CD4-positive, alpha-beta T cell treated with Interleukin-21 for 1 hour (primary cell): ENCODE results near the gene SLC38A2.
A peak's percentile ranks its signal among the peaks of the same experiment; 100 is the strongest.

Experiments used
- DNase-seq: peaks from one replicate; pipeline ENCODE4 v3.0.0-alpha.2; 2020

SLC38A2 gene

DNA sequence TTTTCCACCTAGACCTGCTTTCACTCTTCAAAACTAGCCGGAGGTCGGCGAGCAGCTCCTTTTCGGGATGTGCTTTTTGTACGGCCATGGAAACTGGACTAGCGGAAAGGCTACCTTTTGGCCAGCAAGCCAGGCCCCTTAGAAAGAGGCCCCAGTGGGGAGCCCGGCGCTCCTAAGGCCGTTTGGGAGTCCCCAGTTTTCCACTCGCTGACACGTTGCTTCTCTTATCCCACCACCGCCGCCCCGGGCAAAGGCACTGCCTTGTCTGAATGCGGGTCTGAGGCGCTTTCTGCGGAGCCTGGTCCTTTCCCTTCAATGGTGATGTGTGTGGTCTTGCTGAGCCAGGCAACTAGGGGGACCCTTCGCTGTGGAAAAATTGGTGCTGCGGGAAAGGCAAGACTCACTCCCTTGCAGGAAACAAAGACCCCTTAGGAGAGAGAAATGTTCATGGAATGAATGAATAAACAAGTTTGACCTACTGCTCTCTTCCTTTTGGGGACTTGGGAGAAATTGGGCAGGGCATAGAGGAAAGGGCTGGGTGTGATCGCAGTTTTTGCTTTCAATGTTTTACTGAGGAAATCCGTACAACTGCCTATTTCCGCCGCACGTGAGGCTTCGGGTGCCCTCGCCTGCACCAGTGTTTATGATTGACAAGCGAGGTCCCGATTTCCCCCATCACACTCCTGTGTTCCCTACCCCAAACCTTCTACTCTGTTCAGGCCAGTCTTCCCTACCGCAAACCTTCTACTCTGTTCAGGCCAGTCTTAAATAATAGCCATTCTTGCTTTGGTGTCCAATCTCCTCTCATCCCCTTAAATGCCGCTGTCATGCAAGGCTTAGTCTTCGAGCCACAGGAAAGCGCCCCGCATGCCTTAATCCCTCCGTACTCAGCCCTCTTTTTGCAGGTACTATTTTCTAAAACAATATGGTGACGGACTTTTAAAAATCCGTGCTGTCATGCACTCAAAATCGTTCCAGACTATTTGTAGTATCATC, 1.0 kb upstream of the SLC38A2 start:
- DNase-seq, result peak; percentile 48

DNA sequence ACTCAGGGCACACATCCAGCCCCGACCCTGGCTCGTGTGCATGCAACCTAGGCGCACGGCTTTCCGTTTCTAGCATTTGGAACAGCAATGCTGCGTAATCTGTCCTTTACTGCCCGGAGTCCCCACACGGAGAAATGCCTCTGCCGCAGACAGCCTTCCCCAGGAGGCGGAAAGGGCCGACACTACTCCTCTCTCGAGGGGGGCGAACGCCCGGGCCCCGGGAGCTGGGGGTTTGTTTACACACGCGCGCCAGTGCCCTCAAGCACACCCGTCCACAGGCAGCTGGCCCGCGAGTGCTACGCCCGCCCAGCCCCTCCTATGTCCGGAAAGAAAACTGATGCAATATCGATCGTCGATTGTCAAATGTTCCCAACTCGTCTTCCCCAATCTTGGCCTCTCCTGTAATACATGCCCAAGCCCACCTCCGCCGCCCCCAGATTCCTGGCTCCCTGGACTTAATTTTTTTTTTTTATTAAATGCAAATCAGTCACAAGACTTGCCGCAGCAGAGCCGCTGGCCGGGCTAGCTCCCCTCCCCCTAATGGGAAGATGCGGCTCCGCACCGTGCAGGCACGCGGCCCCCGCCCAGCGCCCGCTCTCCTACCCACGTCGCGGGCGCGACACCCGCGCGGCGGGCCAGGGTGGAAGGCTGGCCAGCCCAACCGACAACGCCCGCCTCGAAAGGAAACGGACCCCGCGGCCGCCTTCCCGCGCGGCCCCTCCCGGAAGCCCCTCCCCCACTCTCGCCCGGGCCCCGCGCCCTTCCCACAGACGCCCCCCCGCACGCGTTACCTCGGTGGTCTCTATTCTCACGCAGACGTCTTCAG, 642 bp downstream of the SLC38A2 start:
- peak; percentile 52 for DNase-seq

DNA sequence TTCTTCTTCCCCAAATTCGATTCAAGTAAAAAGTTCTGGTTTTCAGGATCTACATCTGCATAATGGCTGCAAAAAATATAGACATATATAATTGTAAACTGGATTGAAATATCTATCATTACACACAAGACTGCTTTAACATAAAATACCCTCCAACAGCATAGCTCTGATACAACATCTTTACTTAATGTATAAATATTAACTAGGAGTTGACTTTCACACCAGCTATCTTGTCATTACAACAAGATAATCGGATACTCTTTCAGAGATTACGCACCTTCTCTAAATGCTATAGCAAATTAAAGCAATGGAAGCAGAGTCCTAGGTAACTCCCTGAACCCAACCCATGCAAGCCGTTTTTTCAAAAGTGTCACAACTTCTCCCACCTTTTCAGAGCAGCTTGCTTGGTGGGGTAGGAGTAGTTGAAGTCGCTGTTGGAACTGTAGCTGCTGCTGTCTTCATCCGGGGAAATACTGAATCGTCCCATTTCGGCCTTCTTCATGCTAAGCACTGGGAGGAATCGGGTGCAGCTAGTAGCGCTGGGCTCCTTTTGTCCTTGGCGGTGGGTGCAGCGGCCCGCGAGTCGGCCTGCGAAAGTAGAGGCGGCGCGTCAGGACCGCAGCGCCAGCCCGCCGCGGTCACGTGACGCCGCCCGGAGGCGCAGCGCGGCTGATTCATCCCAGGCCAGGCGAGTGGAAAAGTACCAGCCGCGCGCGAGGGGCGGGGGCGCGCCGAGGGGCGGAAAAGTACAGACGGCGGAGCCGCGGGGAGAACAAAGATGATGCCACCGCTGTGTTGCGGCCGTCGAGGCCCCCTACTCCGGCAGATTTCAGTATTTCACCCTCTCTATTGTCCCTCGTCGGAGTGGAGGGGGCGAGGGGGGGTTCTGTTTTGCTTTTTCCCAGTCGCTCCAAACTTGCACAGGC, 1.5 kb downstream of the SLC38A2 start:
- peak; percentile 89 for DNase-seq

DNA sequence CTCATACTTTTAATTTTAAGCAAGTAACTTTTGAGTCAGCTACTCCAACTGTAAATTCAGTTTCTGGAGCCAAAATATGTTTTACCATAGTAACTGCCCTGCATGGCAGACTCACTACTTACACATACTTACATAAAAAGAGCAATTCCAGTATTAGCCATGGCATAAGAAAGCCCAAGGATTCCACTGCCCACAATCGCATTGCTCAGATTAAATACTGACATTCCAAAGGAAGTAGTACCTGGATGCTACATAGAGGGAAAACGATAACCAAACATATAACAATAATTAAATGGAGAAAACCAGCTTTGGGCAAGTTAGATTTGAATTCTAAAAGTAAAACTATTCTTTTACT, 2.2 kb downstream of the SLC38A2 start:
- no peak for DNase-seq

DNA sequence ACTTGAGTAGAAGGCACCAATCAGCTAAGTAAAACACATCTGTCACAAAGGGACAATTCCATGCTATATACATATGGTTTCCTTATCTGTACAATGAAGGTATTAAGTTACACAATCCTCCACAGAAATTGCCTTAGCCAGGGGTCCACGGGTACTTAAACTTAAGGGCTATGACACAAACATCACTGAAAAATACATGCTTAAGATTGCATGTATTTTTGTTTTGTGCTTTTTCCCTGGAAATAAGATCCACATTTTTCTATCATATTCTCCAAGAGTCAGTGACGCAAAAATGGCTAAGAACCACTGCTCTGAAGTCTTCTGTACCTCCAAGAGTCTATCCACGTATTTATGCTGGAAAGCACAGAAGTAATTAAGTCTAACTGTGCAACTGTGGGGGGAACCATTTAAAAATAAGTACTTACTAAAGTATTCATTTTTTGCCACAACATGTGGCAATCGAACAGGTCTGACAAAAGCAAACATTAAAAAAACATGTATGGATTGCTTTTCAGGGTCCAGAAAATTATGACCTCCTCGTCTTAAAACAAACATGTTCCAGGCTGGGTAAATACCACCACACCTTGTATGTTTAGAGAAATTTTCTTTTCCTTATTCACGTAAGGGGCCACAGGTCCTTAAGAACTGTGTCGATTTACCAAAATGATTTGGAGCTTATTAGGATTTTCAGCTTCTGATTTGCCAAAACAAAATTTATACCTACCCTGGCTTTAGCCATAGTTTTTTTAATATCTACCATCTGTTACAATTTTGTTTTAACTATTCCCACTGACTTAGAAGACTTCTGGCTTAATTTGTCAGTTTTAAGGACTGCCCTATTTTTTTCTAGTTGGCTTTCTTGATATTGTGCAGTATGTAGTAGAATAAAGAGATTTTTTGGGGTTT, 2.8 kb downstream of the SLC38A2 start:
- no peak for DNase-seq

DNA sequence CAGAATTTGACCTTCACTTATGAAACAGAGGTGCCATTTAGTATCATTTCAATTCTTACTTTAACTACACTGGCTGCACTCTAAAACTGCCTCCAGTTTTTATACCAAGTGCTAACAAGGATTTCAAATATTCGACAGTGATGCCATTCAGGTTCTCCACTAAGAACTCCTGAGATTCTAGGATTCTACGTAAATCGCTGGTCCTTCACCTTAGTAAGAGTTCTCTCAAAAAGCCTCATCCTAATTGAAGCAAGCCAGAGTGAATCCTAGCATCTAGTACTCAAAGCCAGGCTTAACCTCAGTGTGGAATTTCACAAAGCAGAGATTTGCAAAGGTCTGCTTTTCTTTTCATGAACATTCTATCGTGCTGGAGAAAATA, 3.5 kb downstream of the SLC38A2 start:
- no peak for DNase-seq

DNA sequence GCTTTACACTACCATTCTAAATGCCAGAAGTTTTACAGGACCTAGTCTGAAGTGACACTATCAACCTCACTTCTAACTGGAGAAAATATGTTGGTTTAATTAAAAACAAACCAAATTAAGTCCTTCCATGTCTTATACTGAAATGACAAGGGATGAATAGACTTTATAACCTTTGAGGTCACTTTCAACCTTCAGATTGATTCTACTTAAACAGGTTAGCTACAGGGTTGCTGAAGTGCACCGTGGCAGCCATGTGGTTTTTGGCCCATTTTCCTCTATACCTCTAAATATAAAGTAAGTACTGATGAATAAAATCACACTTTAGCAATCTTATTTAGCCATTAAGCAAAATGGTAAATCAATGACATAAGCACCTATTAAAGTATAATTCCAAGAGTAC, 3.9 kb downstream of the SLC38A2 start:
- no peak for DNase-seq

DNA sequence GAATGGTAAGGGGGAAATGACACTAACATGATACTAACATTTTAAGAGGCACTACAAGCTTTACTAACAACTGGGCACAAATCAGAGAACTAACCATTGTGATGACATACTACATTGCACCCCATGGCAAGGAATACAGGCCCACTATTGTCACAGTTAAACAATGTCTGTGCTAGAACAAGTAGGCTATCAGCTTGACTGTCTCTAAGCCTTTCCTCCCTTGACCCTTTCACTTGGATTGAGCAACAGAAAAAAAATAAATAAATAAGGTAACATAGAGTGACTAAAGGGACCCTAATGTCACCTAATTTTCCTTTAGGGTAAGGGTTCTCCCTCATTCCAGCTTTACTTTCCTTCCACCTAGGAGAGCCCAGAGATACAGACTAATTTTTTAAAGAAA, 4.4 kb downstream of the SLC38A2 start:
- DNase-seq, result no peak

DNA sequence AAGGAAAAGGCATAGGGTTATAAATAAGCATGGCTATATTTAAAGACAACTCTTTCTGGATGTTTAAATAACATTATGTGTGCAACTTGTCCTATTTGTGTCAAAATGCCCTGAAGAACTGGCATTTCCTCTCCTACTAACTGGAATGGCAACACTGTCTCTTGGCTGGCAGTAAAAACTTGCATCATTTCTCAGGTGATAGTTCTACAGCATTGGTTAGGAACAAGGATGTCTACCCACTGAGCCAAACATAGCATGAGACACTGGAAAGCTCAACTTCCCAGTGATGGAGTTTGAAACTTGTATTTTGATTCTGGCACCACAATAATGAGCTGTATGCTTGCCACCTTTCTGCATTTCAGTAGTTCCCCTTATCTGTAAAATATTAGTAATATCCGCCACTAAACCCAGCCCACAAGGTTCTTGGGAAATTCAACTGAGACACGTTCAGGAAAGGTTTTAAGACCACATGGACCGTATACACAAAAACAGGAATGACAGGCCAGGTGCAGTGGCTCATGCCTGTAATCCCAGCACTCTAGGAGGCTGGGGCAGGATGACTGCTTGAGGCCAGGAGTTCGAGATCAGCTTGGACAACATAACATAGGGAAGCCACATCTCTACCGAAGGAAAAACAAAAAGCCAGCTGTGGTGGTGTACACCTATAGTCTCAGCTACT, 5.1 kb downstream of the SLC38A2 start:
- DNase-seq, result no peak

DNA sequence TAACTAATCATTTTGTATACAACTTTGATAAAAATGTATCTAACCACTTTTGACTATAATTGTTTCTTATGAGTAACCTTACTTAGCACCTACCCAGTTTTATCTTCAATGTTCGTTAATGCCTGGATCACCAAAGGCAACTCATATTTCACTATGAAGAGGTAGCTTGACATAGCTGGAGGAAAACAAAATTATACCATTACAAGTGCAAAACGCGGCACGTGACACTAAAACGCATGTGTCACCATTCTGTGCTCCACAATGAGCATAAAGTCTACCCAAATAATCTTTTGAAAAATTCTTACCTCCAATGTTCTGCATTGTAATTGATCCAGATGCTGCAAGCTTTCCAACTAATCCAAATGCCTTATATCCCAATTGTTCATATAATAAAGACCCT, 5.8 kb downstream of the SLC38A2 start:
- DNase-seq, result no peak

DNA sequence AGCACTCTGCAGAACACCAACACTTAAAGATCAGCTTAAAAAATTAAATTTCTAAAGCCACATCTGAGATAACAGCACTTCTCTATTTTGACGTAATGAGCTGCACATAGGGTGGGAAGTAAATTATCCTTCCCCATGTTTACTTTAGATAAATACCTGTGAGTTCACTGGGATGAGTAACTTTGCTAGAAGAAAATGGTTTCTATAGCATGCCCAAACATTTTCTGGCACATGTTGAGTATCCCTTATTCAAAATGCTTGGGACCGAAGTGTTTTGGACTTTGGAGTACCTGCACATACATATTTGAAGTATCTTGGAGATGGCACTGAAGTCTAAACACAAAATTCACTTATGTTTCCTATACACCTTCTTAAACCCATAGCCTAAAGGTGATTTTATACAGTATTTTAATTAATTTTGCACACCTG, 6.6 kb downstream of the SLC38A2 start:
- DNase-seq, result no peak

DNA sequence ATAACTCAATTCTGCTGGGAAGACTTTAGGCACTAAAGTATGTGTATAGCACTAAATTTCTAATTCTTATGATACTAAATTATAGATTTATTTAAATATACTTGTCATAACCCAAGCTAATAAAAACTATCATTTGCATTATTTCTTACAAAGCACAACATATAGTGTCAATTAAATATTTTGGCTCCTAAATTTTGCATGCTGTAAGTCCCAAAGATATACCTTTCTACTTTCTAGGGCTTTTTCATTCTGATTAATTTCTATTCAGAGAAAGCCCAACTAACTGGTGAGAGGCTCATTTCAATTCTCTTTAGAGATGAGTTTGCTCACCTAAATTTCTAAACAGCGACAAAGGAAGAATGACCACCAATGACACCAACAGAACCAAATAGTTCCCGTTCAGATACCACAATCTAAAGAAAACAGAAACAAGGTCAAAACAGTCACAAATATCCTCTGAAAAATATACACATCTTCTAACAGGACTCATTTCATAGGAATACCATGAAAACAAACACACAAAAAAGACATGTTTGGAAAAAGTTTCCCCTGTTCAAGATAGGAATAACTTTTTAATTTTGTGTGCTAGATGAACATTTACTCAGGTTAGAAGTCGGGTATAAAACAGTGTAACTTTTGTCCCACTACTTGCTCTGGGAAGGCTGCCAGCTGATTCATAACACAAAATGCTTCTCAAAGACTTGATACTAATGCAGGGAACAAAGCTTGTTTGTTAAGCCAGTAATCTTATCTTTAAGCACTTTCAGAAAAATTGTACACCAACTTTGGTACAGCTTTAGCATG, 7.6 kb downstream of the SLC38A2 start:
- DNase-seq, result no peak

DNA sequence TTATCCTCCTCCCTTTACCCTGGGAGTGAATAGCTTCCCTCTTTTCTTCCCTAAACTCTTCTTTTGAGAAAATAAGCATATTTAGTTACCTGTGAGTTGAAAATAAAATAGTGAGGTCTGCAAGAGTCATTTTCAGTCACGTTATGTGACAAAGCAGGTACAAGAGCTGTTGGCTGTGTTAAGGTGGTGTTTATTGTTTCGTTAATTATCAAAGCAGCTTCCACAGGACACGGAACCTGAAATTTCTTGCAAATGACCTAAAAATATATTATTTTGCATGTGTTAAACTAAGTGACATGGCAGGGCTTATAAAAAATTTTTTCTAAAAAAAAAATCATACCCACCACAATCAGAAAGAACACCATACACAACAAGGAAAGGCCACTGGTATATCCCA, 8.3 kb downstream of the SLC38A2 start:
- DNase-seq, result no peak

DNA sequence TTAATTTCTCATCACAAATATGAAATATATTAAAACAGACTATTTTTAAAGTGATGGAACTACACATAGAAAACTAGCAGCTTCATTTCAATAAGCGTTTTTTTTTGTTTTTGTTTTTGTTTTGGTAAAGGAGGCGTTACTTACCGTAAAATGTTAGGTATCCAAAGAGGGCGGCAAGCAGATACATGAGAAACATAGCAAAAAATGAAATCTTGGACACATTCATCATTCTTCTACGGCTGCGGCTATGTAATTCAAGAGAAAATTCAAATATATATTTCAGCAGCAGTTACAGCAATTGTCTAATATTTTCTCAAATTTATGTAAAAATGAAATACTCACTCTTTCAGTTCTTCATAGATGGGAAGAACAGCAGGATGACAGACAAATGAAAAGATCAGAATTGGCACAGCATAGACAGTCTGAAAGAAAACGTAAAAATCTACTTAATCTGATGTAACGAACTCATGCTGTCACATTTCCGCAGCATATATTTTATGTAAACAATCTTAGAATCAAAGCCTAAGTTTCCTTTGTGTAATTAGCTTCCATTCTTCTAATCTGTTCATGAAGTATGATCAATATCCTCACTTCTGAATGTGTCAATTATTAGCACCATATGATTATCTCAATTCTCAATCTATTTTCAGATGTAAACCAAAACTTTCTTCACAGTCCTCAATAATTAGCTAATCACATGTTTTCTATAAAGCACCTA, 8.8 kb downstream of the SLC38A2 start:
- no peak for DNase-seq

DNA sequence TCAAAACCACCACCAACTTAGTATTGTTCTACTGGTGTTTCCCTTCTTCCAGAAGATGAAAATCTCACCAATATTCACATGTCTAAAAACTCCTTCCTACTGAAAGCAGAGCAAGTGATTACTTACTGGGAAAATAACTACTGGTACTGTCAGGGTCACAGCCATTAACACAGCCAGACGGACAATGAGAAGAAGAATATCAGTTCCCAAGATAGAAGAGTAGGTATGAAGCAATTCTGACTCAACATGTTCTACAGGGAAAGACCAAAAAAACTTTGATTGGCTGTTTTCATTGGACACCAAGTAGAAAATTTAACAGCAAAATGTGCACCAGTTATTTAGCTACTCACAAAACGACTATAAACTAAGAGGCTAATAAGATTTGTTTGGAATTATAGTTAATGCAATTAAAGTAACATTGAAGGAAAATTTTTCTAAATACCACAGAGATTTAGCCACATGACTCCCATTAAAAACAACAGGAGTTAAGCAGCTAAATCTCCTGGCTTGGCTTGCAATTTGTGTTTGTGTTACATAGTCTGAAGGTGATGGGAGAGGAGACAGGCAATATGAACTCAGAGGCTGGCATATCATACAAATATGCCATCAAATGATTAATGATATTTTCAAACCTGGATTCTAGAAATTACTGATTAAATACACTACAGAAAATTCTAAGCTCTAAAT, 9.5 kb downstream of the SLC38A2 start:
- DNase-seq, result no peak

DNA sequence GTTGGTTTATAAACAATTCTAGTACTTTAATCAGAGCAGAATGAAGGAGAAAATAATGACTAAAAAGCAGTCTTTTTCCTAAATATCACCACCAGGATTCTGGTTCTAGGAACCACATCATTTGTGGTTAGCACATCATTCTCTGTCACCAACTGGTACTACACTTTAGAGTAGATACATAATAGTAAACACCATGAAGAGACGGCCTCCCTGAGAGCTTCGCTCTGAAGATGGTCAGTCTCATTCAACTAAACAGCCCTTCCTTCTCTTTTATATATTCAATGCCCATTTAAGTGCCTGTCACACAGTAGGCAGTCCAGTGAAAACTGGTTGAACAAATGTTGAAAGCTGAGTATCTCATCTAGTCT, 10.9 kb downstream of the SLC38A2 start:
- no peak for DNase-seq

DNA sequence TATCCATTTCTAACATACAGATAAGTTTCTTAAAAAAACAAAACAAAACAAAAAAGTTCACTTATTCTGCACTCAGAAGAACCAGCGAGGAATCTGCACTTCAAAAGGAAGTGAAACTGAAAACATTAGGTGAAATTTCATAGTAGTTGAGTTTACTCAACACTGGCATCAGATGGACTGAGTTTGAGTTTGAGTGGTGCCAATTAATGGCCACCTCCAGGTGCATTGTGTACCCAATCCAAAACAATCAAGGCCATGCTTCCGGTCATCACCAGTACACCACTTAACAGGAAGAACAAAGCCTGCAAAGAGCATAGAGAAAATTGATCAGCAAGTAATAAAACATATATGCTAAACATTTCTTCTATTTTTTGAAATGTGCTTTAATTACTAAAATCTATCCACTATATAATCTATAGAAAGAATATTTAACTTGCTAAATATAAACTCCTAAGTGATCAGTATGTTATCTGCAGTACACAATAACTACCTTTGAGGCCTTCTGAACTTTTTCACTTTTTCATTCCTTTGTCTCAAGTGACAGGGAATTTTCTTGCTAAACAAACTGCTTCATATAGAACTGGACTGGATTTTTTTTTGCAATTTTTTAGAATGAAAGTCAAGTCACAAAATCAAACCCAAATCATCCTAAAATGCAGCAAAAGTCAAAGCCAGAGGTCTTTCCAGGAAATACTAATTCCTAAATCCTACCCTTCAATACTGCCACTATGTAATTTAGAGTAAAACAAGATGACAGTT, 11.5 kb downstream of the SLC38A2 start:
- no peak for DNase-seq

DNA sequence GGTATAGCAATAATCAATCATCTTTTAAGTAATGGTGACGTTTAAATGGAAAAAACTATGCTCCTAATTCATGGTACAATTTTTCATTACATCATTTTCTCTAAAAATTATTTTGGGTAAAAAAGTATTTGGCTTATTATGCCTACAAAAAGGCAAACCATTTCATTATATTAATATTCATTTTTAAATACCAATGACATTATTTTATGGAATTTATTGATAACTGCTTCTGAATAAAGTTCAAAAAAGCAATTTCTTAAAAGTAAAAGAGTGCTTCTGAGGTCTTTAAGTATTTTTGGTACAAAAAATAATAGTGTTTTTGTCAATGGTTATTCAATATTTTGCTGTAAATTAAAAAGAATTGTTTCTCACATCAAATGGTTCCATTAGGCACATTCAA, 12.2 kb downstream of the SLC38A2 start:
- DNase-seq, result no peak
